Prostate gland (tissue), 2 donors: ENCODE results near the gene TMEM196.

ENCODE experiments used
- POLR2AphosphoS5 ChIP-seq: sonication (generic); formaldehyde crosslinking; IDR thresholded peaks from one replicate; pipeline ENCODE4 v1.6.1; 2017; ENCODE audit warnings: antibody characterized with exemption
- TF ChIP-seq, protein P1 (sequence below), 4 experiments: fragments of 200-600 bp in 2 of 4; fragments of 450-650 bp in 2 of 4; sonication (generic) in 2 of 4; IDR thresholded peaks; 1 replicate in 3 of 4; 2 replicates in 1 of 4; pipeline ENCODE4 v1.5.1; 2016 to 2019; ENCODE audit warnings: antibody characterized with exemption in 4 of 4, mild to moderate bottlenecking in 2 of 4, moderate library complexity in 2 of 4

DNA sequence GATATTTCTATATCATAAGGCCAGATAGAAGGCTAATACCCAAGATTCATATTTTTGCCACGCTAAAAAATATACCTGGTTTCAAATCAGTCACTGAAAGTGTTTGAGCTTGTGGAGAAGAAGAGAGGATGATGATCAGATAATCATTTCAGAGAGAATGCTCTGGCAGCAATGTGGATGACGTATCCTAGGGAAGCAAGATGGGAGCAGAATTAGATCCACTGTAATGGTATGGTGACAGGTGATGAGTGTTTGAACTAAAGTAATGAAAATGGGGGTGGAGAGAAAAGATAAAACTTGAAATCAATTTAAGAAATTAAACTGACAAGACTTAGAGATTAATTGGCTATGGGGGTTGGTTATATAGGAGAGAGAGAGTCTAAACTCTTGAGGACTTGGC lies 42.7 kb upstream of the TMEM196 start:
- TF ChIP-seq, protein P1, sequence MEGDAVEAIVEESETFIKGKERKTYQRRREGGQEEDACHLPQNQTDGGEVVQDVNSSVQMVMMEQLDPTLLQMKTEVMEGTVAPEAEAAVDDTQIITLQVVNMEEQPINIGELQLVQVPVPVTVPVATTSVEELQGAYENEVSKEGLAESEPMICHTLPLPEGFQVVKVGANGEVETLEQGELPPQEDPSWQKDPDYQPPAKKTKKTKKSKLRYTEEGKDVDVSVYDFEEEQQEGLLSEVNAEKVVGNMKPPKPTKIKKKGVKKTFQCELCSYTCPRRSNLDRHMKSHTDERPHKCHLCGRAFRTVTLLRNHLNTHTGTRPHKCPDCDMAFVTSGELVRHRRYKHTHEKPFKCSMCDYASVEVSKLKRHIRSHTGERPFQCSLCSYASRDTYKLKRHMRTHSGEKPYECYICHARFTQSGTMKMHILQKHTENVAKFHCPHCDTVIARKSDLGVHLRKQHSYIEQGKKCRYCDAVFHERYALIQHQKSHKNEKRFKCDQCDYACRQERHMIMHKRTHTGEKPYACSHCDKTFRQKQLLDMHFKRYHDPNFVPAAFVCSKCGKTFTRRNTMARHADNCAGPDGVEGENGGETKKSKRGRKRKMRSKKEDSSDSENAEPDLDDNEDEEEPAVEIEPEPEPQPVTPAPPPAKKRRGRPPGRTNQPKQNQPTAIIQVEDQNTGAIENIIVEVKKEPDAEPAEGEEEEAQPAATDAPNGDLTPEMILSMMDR (IDR thresholded peaks at IDR 0.05): no peak
- TF ChIP-seq POLR2AphosphoS5: no peak
